ENCODE results near the gene TRAPPC8.
A peak's percentile ranks its signal among the peaks of the same experiment; 100 is the strongest.
"Not testable (repeated sequence)": the region's sequence is repeated elsewhere in the genome, so short reads cannot be mapped to it uniquely, and the experiment has no call there.

Gene TRAPPC8

DNA sequence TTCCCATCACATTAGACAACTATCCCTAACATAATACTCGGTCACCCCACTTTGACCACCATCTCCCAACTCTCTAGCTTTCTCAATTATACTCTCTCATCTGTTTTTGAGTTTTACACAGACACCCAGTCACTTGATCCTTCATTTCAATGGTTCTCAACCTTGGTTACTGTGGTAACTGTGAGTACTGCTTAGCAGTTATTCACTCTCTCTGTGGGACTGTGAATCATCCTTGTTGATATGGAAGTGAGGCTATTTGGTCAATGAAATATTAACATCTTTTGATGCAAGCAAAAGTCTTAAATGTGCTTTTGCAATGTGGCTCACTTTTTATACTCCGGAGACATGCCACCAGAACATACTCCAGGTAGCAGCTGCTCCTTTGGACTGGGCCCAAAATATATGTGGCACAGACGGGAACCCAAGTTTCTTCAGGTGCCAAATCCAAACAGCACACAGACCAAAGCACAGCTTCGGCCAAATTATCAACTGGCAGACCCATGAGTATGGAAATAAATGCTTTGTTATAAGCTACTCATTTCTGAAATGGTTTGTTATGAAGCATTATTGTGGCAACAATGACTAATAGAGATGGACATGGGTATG is 107.3 kb downstream of the TRAPPC8 start:
- Mint-ChIP-seq H3K4me3 (no peak overlapping the region), H3K4me1 (no peaks in the 10 kb centered on the region), H3K27me3 (no peaks in the 10 kb centered on the region), H3K9me3 (no peaks in the 10 kb centered on the region), H3K27ac (no peak overlapping the region)
- DNase-seq (no peak), ATAC-seq (no peak)

GRCh38 chr18:31831903-31832302 is 111.0 kb downstream of the TRAPPC8 start:
- Mint-ChIP-seq H3K27ac (no peak overlapping the region), H3K4me3 (no peak overlapping the region), H3K27me3 (no peaks in the 10 kb centered on the region), H3K9me3 (peaks cover 0 to 5% of the 10 kb centered on the region in 2 donors), H3K4me1 (no peaks in the 10 kb centered on the region)
- no peak for ATAC-seq
- no peak for DNase-seq

DNA sequence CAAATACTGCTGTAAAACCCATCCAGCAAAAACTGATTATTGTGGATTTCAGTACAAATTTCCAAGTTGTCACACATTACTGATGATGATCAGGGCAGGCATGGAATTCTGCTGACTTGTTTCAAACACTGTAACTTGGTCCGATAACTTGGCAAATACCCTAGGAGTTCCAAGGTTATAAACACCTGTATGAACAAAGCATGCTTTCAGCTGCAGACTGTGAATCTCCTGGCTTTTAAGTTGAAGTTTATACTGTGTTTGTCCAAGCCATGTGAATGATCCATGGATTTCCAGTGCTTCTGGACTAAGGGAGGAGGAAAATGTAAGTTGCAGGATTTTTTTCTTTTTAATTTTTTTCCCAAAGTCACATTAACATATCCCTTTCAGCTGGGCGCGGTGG is 112.2 kb downstream of the TRAPPC8 start:
- Mint-ChIP-seq H3K9me3 (peaks cover 0 to 5% of the 10 kb centered on the region in 2 donors), H3K27ac (no peak overlapping the region), H3K4me1 (peaks cover 6% of the 10 kb centered on the region), H3K27me3 (no peaks in the 10 kb centered on the region), H3K4me3 (no peak overlapping the region)
- DNase-seq (no peak), ATAC-seq (no peak)

GRCh38 chr18:31828613-31829012 is 114.3 kb downstream of the TRAPPC8 start:
- ATAC-seq (no peak), DNase-seq (no peak)
- H3K27ac Mint-ChIP-seq: no peak overlapping the region
- H3K4me3 Mint-ChIP-seq: no peak overlapping the region
- peaks cover 0 to 5% of the 10 kb centered on the region in 2 donors for H3K9me3 Mint-ChIP-seq
- H3K4me1 Mint-ChIP-seq: peaks cover 6% of the 10 kb centered on the region
- H3K27me3 Mint-ChIP-seq: no peaks in the 10 kb centered on the region

GRCh38 chr18:31826673-31827325 is 116.1 kb downstream of the TRAPPC8 start:
- H3K27me3 Mint-ChIP-seq, H3K9me3 Mint-ChIP-seq, DNase-seq, H3K4me3 Mint-ChIP-seq, ATAC-seq, H3K4me1 Mint-ChIP-seq: not testable (repeated sequence)
- H3K27ac Mint-ChIP-seq: peak overlapping the region in 1 of 2 donors; percentile 54

DNA sequence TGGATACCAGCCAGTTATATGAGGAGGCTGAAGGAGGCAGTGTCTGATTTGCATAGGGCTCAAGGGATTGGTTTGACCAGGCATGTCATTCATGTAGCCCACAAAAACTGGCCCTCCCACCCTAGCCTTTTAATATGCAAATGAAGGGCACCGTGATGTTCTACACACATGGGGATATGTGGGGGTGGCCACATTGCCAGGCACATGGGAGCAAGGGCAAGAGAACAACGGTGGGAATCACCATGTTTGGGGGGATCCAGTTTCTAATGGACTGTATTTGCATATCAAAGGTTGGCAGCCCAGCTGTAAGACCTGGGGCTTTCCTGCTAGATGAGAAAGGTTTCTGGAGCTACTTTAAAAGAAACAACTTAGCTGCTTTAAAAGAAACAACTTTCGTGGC is 117.2 kb downstream of the TRAPPC8 start:
- no peaks in the 10 kb centered on the region for H3K27me3 Mint-ChIP-seq
- peaks cover 6% of the 10 kb centered on the region for H3K4me1 Mint-ChIP-seq
- H3K27ac Mint-ChIP-seq: no peak overlapping the region
- no peak for DNase-seq
- ATAC-seq: no peak
- H3K9me3 Mint-ChIP-seq: peaks cover 0 to 5% of the 10 kb centered on the region in 2 donors
- H3K4me3 Mint-ChIP-seq: no peak overlapping the region

DNA sequence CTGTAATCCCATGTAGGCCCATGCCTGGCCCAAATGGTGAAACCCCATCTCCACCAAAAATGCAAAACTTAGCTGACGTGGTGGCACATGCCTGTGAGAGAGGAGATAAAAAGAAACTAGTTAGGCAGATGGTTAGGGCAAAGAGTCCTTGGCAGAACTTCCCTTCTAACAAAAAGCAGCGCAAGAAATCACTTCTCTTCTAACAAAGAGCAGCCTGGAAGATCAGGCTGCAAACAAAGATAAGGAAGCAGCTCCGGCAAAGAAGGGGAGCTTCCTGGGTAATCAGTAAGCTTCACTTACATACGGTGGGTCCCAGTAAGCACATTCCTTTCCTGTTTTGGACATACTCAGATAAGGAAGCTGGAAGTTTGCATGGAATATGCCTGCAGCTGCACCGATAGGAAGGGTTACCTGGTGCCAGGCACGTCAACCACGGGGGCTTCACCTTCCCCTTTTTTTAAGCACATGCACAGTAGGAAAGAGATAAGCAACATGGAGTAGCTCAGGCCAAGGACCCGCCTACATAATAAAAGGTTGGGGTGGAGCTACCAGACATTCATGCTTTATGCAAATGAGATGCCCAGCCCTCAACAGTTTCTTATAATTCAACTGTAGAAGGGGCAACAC is 121.3 kb downstream of the TRAPPC8 start:
- no peaks in the 10 kb centered on the region for H3K27me3 Mint-ChIP-seq
- ATAC-seq: no peak
- no peaks in the 10 kb centered on the region for H3K9me3 Mint-ChIP-seq
- peaks cover 10% of the 10 kb centered on the region for H3K4me1 Mint-ChIP-seq
- DNase-seq: no peak
- no peak overlapping the region for H3K27ac Mint-ChIP-seq
- no peak overlapping the region for H3K4me3 Mint-ChIP-seq

DNA sequence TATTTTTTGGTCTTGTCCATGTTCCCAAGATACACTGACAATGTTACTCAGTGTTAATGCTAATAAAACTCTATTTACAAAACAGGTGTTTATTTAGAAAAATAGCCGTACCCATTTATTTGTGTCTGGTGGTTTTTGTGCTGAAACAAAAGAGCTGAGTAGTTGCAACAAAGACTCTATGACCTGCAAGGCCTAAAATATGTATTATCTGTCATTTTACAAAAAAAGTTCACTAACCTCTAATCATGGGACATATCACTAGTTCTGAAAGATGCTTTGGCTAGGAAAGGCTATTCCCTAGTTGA is 123.1 kb downstream of the TRAPPC8 start:
- Mint-ChIP-seq H3K4me3 (no peak overlapping the region), H3K27me3 (no peaks in the 10 kb centered on the region), H3K4me1 (peaks cover 5% of the 10 kb centered on the region), H3K9me3 (no peaks in the 10 kb centered on the region), H3K27ac (no peak overlapping the region)
- DNase-seq: no peak
- no peak for ATAC-seq

- Mint-ChIP-seq H3K4me3 (no peak overlapping the region), H3K27me3 (no peaks in the 10 kb centered on the region), H3K4me1 (peaks cover 5% of the 10 kb centered on the region), H3K27ac (no peak overlapping the region), H3K9me3 (no peaks in the 10 kb centered on the region)
- ATAC-seq (peak; percentile 68), DNase-seq (no peak)
Measured at GRCh38 chr18:31819106-31819924, 123.6 kb downstream of the TRAPPC8 start.

DNA sequence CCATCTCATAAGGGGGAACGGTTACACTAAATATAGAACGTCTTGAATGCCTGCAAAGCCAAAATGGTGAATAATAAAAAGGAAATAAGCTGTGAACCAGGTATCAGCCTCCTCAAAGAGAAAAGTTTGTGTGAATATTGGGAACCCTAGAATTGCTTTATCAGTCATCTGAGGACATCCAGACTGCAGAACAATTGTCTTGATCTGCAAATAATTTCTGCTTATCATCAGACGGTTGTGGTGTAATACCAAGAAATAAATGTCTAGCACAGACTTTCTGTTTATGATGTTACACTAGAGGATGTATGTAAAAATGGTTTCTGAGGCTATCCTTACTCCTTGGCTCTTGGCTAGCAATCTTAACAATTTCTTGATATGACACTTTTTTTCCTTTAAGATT is 128.8 kb downstream of the TRAPPC8 start:
- DNase-seq (no peak), ATAC-seq (no peak)
- Mint-ChIP-seq H3K27ac (no peak overlapping the region), H3K9me3 (no peaks in the 10 kb centered on the region), H3K4me3 (no peak overlapping the region), H3K27me3 (no peaks in the 10 kb centered on the region), H3K4me1 (no peaks in the 10 kb centered on the region)

DNA sequence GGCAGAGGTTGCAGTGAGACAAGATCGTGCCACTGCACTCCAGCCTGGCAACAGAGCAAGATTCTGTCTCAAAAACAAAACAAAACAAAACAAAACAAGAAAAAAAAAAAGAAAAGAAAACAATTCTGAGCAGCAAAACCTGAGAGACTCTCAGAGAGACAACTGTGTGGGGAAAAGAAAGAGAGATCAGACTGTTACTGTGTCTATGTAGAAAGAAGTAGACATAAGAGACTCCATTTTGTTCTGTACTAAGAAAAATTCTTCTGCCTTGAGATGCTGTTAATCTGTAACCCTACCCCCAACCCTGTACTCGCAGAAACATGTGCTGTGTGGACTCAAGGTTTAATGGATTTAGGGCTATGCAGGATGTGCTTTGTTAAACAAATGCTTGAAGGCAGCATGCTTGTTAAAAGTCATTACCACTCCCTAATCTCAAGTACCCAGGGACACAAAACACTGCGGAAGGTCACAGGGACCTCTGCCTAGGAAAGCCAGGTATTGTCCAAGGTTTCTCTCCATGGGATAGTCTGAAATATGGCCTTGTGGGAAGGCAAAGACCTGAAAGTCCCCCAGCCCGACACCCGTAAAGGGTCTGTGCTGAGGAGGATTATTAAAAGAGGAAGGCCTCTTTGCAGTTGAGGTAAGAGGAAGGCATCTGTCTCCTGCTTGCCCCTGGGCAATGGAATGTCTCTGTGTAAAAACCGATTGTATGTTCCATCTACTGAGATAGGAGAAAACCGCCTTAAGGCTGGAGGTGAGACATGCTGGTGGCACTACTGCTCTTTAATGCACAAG is 132.4 kb downstream of the TRAPPC8 start:
- H3K27ac Mint-ChIP-seq, H3K9me3 Mint-ChIP-seq, H3K4me3 Mint-ChIP-seq, H3K27me3 Mint-ChIP-seq, H3K4me1 Mint-ChIP-seq, ATAC-seq, DNase-seq: not testable (repeated sequence)

- ATAC-seq, H3K9me3 Mint-ChIP-seq, H3K4me1 Mint-ChIP-seq, H3K4me3 Mint-ChIP-seq, DNase-seq, H3K27me3 Mint-ChIP-seq, H3K27ac Mint-ChIP-seq: not testable (repeated sequence)
Measured at GRCh38 chr18:31809049-31809448, 133.9 kb downstream of the TRAPPC8 start.

GRCh38 chr18:31801078-31801477 is 141.8 kb downstream of the TRAPPC8 start:
- Mint-ChIP-seq H3K27ac (no peak overlapping the region), H3K4me1 (no peaks in the 10 kb centered on the region), H3K27me3 (no peaks in the 10 kb centered on the region), H3K4me3 (no peak overlapping the region), H3K9me3 (no peaks in the 10 kb centered on the region)
- ATAC-seq (no peak), DNase-seq (no peak)

- DNase-seq, H3K27me3 Mint-ChIP-seq, H3K4me1 Mint-ChIP-seq, ATAC-seq, H3K4me3 Mint-ChIP-seq, H3K27ac Mint-ChIP-seq, H3K9me3 Mint-ChIP-seq: not testable (repeated sequence)
Measured at GRCh38 chr18:31799257-31799656, 143.7 kb downstream of the TRAPPC8 start.

- Mint-ChIP-seq H3K27me3 (no peaks in the 10 kb centered on the region), H3K27ac (no peak overlapping the region), H3K4me3 (no peak overlapping the region), H3K4me1 (no peaks in the 10 kb centered on the region), H3K9me3 (no peaks in the 10 kb centered on the region)
- DNase-seq (no peak), ATAC-seq (no peak)
Measured at GRCh38 chr18:31798399-31798798, 144.5 kb downstream of the TRAPPC8 start.

All from stimulated activated naive CD8-positive, alpha-beta T cell treated with anti-CD3 and anti-CD28 coated beads, Interleukin-15, amount 100 ng/mL, for 72 hours (primary cell).